Tibial nerve (tissue), 4 donors: Measurements from ENCODE around the gene DENND1A. TPM values are rescaled to one million over a fixed set of nuclear protein-coding genes. Genes with fewer than 3 reads are reported as not detected.

Experiments used
- DNase-seq, 2 donors: peaks; one replicate each; pipeline ENCODE4 v3.0.0-alpha.2; 2019; ENCODE audit warnings: low spot score in 2 of 2
- H3K27ac ChIP-seq, 4 donors: fragments of 200-600 bp; sonication (generic) in 3 of 4; one replicate each; pipeline ENCODE4 v1.5.1; 2017 to 2019; ENCODE audit warnings: mild to moderate bottlenecking in 1 of 4
- H3K27me3 ChIP-seq, 2 donors: fragments of 200-600 bp; sonication (generic) in 1 of 2; one replicate each; pipeline versions ENCODE4 v1.5.1 to v1.6.0; 2017 to 2019
- H3K36me3 ChIP-seq, 3 donors: fragments of 200-600 bp; sonication (generic); one replicate each; pipeline ENCODE4 v1.5.1; 2018 to 2019
- H3K4me1 ChIP-seq, 4 donors: fragments of 200-600 bp; sonication (generic) in 3 of 4; one replicate each; pipeline ENCODE4 v1.5.1; 2017 to 2019
- H3K4me3 ChIP-seq, 4 donors: fragments of 200-600 bp; sonication (generic) in 3 of 4; one replicate each; pipeline ENCODE4 v1.5.1; 2017 to 2019; ENCODE audit warnings: mild to moderate bottlenecking in 1 of 4, moderate library complexity in 1 of 4
- H3K9me3 ChIP-seq, 4 donors: fragments of 200-600 bp; sonication (generic) in 3 of 4; one replicate each; pipeline ENCODE4 v1.5.1; 2017 to 2019
- CTCF ChIP-seq, 5 experiments: fragments of 200-600 bp in 3 of 5; fragments of 450-650 bp in 2 of 5; sonication (generic) in 3 of 5; IDR thresholded peaks; one replicate each; pipeline ENCODE4 v1.5.1; 2016 to 2019; ENCODE audit warnings: antibody characterized with exemption in 5 of 5, mild to moderate bottlenecking in 3 of 5, moderate library complexity in 2 of 5
- EP300 ChIP-seq, 2 donors: sonication (generic); formaldehyde crosslinking; IDR thresholded peaks; one replicate each; pipeline ENCODE4 v1.6.1; 2017; ENCODE audit warnings: antibody characterized with exemption in 2 of 2, mild to moderate bottlenecking in 1 of 2
- POLR2A ChIP-seq, 2 donors: fragments of 450-650 bp; IDR thresholded peaks; one replicate each; pipeline ENCODE4 v1.6.1; 2017; ENCODE audit warnings: antibody characterized with exemption in 2 of 2, mild to moderate bottlenecking in 2 of 2, moderate library complexity in 2 of 2
- WGBS, 2 donors: methylation state at CpG; one replicate each; pipeline ENCODE4 v1.1.5; 2018; 5-methylcytosine and 5-hydroxymethylcytosine counted together
- total RNA-seq, 4 donors: library from RNA; depleted of rRNA; stranded (reverse); fragments of >200 nt; gene quantifications; one replicate each; pipeline ENCODE4 v1.1.0, GENCODE V29; 2016

The DENND1A gene
- total RNA-seq, 4 donors from 2014 or later = 17.5 to 34.8 (median 20.1) TPM

GRCh38 chr9:123361086-123361730 is 568.7 kb downstream of the DENND1A start:
- H3K27me3 ChIP-seq = peaks cover 0 to 2% of the 10 kb centered on the region in 2 donors
- H3K27ac ChIP-seq = no peak overlapping the region
- peaks cover 0 to 36% (median 0%) of the 10 kb centered on the region in 4 donors for H3K4me1 ChIP-seq
- DNase-seq = no peak
- H3K9me3 ChIP-seq = no peaks in the 10 kb centered on the region
- H3K36me3 ChIP-seq = no peaks in the 10 kb centered on the region
- 60 to 64% methylated on average over 6 to 10 of the region's 10 CpGs for WGBS, 2 donors
- no peak overlapping the region for H3K4me3 ChIP-seq
- TF ChIP-seq POLR2A (IDR thresholded peaks at IDR 0.05) (no peak), EP300 (IDR thresholded peaks at IDR 0.05) (no peak), CTCF (IDR thresholded peaks at IDR 0.05) (no peak)

- Histone ChIP-seq H3K36me3 (no peaks in the 10 kb centered on the region), H3K4me1 (peaks cover 0 to 38% (median 0%) of the 10 kb centered on the region in 4 donors), H3K9me3 (no peaks in the 10 kb centered on the region), H3K27me3 (peaks cover 0 to 9% of the 10 kb centered on the region in 2 donors), H3K4me3 (no peak overlapping the region), H3K27ac (no peak overlapping the region)
- no peak for DNase-seq
- TF ChIP-seq EP300 (IDR thresholded peaks at IDR 0.05) (no peak), POLR2A (IDR thresholded peaks at IDR 0.05) (no peak)
- WGBS, 2 donors = 32 to 35% methylated on average over 20 to 22 of the region's 22 CpGs
These were observed 569.5 kb downstream of the DENND1A start for GRCh38 chr9:123360161-123361085.

GRCh38 chr9:123359546-123359945 is 570.4 kb downstream of the DENND1A start:
- H3K27ac ChIP-seq = no peak overlapping the region
- no peak overlapping the region for H3K4me3 ChIP-seq
- H3K36me3 ChIP-seq = no peaks in the 10 kb centered on the region
- no peaks in the 10 kb centered on the region for H3K9me3 ChIP-seq
- no peak for TF ChIP-seq POLR2A (IDR thresholded peaks at IDR 0.05)
- no peak for TF ChIP-seq EP300 (IDR thresholded peaks at IDR 0.05)
- TF ChIP-seq CTCF (IDR thresholded peaks at IDR 0.05) = no peak
- H3K27me3 ChIP-seq = peaks cover 0 to 17% of the 10 kb centered on the region in 2 donors
- peaks cover 0 to 35% (median 0%) of the 10 kb centered on the region in 4 donors for H3K4me1 ChIP-seq
- no peak for DNase-seq
- 50 to 70% methylated on average over 3 of the region's 3 CpGs for WGBS, 2 donors

GRCh38 chr9:123359106-123359505 is 570.8 kb downstream of the DENND1A start:
- 69 to 80% methylated on average over 2 of the region's 2 CpGs for WGBS, 2 donors
- Histone ChIP-seq H3K4me1 (peaks cover 0 to 37% (median 1%) of the 10 kb centered on the region in 4 donors), H3K27me3 (peaks cover 0 to 21% of the 10 kb centered on the region in 2 donors), H3K27ac (no peak overlapping the region), H3K4me3 (no peak overlapping the region), H3K36me3 (no peaks in the 10 kb centered on the region), H3K9me3 (no peaks in the 10 kb centered on the region)
- no peak for DNase-seq
- no peak for TF ChIP-seq CTCF (IDR thresholded peaks at IDR 0.05)
- TF ChIP-seq EP300 (IDR thresholded peaks at IDR 0.05) = no peak
- no peak for TF ChIP-seq POLR2A (IDR thresholded peaks at IDR 0.05)

- WGBS, 2 donors = 66 to 87% methylated on average over 8 to 10 of the region's 10 CpGs
- H3K4me3 ChIP-seq = no peak overlapping the region
These were observed 571.6 kb downstream of the DENND1A start for GRCh38 chr9:123358181-123358905.

More at GRCh38 chr9:123358181-123358905, 571.6 kb downstream of the DENND1A start:
- TF ChIP-seq EP300 (IDR thresholded peaks at IDR 0.05) (no peak), CTCF (IDR thresholded peaks at IDR 0.05) (no peak)
- Histone ChIP-seq H3K27ac (no peak overlapping the region), H3K9me3 (no peaks in the 10 kb centered on the region), H3K27me3 (peaks cover 0 to 28% of the 10 kb centered on the region in 2 donors), H3K36me3 (no peaks in the 10 kb centered on the region), H3K4me1 (peaks cover 0 to 41% (median 3%) of the 10 kb centered on the region in 4 donors)
- DNase-seq = no peak
